CD4-positive, alpha-beta T cell (primary cell): ENCODE measurements around the gene OR2F2. TPM values are rescaled to one million over a fixed set of nuclear protein-coding genes. Genes with fewer than 3 reads are reported as not detected.

Experiments used
- ATAC-seq: fragments of 200-7000 bp; cut with Tn5 transposase; one replicate; pipeline ENCODE4 v1.10.0; 2022; ENCODE audit warnings: mild to moderate bottlenecking; ENCODE audit not compliant: poor library complexity
- CTCF ChIA-PET: fragments of 350-600 bp; sonication (Branson Sonifier 250); formaldehyde crosslinking; loops from one replicate; lab custom pipeline; 2021; ENCODE audit warnings: antibody characterized with exemption, inconsistent platforms; lab: Charles Lee
- POLR2A ChIA-PET: fragments of 350-600 bp; sonication (Branson Sonifier 250); formaldehyde crosslinking; loops from one replicate; lab custom pipeline; 2021; ENCODE audit warnings: antibody characterized with exemption, inconsistent platforms; lab: Charles Lee
- DNase-seq, 14 experiments: peaks; one replicate each; pipeline ENCODE4 v3.0.0-alpha.2; 2013 to 2020; ENCODE audit warnings: mixed read lengths in 2 of 14
- H3K27ac ChIP-seq, 2 donors: one replicate each; pipeline versions ENCODE4 v1.5.1 to v1.7.0; 2013; ENCODE audit warnings: low read length in 2 of 2, low read depth in 1 of 2, mild to moderate bottlenecking in 1 of 2
- H3K27me3 ChIP-seq, 2 experiments: 1 replicate in 1 of 2; 2 replicates in 1 of 2; pipeline versions ENCODE4 v1.6.1 to v1.7.0; 2013; ENCODE audit warnings: low read length in 2 of 2, control low read depth in 1 of 2, mild to moderate bottlenecking in 1 of 2, moderate library complexity in 1 of 2; ENCODE audit not compliant: insufficient read depth in 2 of 2, control insufficient read depth in 1 of 2
- H3K36me3 ChIP-seq: one replicate; pipeline ENCODE4 v1.6.1; 2013; ENCODE audit warnings: low read length, control low read depth; ENCODE audit not compliant: insufficient read depth
- H3K4me1 ChIP-seq: one replicate; pipeline ENCODE4 v1.6.1; 2013; ENCODE audit warnings: low read length, control low read depth; ENCODE audit not compliant: insufficient read depth
- H3K4me3 ChIP-seq: one replicate; pipeline ENCODE4 v1.5.1; 2013; ENCODE audit warnings: mild to moderate bottlenecking, low read length, moderate library complexity
- H3K9me3 ChIP-seq, 2 experiments: 1 replicate in 1 of 2; 2 replicates in 1 of 2; pipeline versions ENCODE4 v1.6.1 to v1.7.0; 2013; ENCODE audit warnings: low read length in 2 of 2, mild to moderate bottlenecking in 2 of 2, control low read depth in 1 of 2, moderate library complexity in 1 of 2; ENCODE audit not compliant: control insufficient read depth in 1 of 2, insufficient read depth in 1 of 2
- H3K27ac Mint-ChIP-seq: one replicate; pipeline ENCODE4 v1.8.0; 2020; ENCODE audit warnings: mixed read lengths
- H3K27me3 Mint-ChIP-seq: one replicate; pipeline ENCODE4 v1.8.0; 2021; ENCODE audit warnings: mixed read lengths
- H3K36me3 Mint-ChIP-seq: one replicate; pipeline ENCODE4 v1.8.0; 2021; ENCODE audit warnings: low read depth, mixed read lengths
- H3K4me1 Mint-ChIP-seq: one replicate; pipeline ENCODE4 v1.8.0; 2021; ENCODE audit warnings: low read depth, mixed read lengths
- H3K4me3 Mint-ChIP-seq: one replicate; pipeline ENCODE4 v1.8.0; 2020; ENCODE audit warnings: mild to moderate bottlenecking, mixed read lengths
- H3K9me3 Mint-ChIP-seq: one replicate; pipeline ENCODE4 v1.8.0; 2020; ENCODE audit warnings: mixed read lengths
- intact Hi-C, 2 experiments: fragments of 100-400 bp; cut with DNase I in 1 of 2; cut with micrococcal nuclease in 1 of 2; formaldehyde crosslinking; loops; one replicate each; pipeline versions ENCODE4 v1.15.1 to v1.9.0; 2023 to 2025; cut with DNase I, micrococcal nuclease
- total RNA-seq, 174 experiments: library from RNA in 2 of 174; stranded (reverse) in 2 of 174; gene quantifications; one replicate each; pipeline ENCODE4 v1.2.3 and lab custom pipeline; 2021 to 2026
- TF ChIP-seq, protein P1 (sequence below): fragments of 200-600 bp; IDR thresholded peaks from one replicate; pipeline ENCODE4 v1.8.0; 2022; ENCODE audit warnings: antibody characterized with exemption, mild to moderate bottlenecking

The OR2F2 gene
- total RNA-seq, 2 experiments from 2014 or later, result not detected

DNA sequence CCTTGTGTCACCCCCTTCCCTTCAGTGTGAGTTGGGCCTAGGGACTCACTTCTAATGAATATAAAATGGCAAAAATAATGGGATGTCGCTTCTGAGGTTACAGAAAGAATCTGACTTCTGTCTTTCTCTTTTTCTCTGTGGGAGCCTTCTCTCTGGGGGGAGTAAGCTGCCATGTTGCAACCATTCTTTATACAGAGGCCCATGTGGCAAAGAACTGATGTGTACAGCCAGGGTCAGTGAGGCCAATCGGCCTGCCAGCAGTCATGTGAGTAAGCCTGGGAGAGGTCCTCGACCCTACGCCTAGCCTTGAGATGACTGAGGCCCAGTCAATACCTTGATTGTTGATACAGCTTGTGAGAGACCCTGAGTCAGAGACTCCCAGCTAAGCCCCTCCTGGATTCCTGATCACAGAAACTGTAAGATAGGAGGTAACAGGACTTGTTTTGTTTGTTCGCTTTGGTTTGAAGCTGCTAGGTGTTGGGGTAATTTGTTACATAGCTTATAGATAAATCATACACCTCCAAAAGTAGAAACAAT, 34.7 kb upstream of the OR2F2 start:
- peak overlapping the region; percentile 83 for H3K27ac Mint-ChIP-seq
- H3K9me3 Mint-ChIP-seq, result no peaks in the 10 kb centered on the region
- Histone ChIP-seq H3K27ac (no peak overlapping the region), H3K27me3 (no peaks in the 10 kb centered on the region), H3K9me3 (no peaks in the 10 kb centered on the region), H3K4me1 (peaks cover 12% of the 10 kb centered on the region), H3K4me3 (no peak overlapping the region), H3K36me3 (no peaks in the 10 kb centered on the region)
- ChIA-PET CTCF (interaction anchor here (1.2 to 2.6 kb wide), 2 partner anchors 8 to 13 kb away, joined by 3 to 12 read pairs; no protein-coding TSS in a partner anchor), POLR2A (interaction anchor here (0.9 to 3.1 kb wide), 2 partner anchors 13 to 228 kb away, joined by 4 to 11 read pairs; no protein-coding TSS in a partner anchor)
- peaks cover 38% of the 10 kb centered on the region for H3K4me1 Mint-ChIP-seq
- DNase-seq (no peak), ATAC-seq (no peak)
- H3K27me3 Mint-ChIP-seq, result no peaks in the 10 kb centered on the region
- H3K4me3 Mint-ChIP-seq, result peak overlapping the region; percentile 92
- TF ChIP-seq, protein P1, sequence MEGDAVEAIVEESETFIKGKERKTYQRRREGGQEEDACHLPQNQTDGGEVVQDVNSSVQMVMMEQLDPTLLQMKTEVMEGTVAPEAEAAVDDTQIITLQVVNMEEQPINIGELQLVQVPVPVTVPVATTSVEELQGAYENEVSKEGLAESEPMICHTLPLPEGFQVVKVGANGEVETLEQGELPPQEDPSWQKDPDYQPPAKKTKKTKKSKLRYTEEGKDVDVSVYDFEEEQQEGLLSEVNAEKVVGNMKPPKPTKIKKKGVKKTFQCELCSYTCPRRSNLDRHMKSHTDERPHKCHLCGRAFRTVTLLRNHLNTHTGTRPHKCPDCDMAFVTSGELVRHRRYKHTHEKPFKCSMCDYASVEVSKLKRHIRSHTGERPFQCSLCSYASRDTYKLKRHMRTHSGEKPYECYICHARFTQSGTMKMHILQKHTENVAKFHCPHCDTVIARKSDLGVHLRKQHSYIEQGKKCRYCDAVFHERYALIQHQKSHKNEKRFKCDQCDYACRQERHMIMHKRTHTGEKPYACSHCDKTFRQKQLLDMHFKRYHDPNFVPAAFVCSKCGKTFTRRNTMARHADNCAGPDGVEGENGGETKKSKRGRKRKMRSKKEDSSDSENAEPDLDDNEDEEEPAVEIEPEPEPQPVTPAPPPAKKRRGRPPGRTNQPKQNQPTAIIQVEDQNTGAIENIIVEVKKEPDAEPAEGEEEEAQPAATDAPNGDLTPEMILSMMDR, result no peak
- intact Hi-C loops, result loop anchor here (5.0 to 10.0 kb wide), 3 partner anchors 225 to 605 kb away; partner anchors contain the start of gene OR2A14 (in 1 of the 2)
- H3K36me3 Mint-ChIP-seq, result peaks cover 5% of the 10 kb centered on the region

DNA sequence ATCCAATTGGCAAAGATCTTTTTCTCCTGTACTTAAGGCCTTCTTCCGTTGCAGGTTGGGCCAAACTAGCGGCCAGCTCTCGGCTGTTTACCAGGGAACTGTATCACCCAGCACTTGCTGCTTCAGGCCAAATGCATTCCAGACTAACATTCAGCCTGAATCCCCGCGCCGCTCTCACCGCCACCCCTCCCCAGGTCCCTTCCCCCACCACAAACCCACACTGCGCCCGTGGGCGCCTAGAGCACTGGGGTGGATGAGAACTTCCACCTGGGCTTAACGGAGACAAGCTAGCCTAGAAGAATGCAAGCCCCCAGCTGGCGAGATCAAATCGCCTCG, 33.7 kb upstream of the OR2F2 start:
- Histone ChIP-seq H3K36me3 (no peaks in the 10 kb centered on the region), H3K27ac (peak overlapping the region; percentile 52 to 60), H3K4me3 (peak overlapping the region; percentile 88), H3K4me1 (peaks cover 12% of the 10 kb centered on the region), H3K27me3 (no peaks in the 10 kb centered on the region), H3K9me3 (no peaks in the 10 kb centered on the region)
- TF ChIP-seq, protein P1, result no peak
- CTCF ChIA-PET, result interaction anchor here (0.7 to 2.6 kb wide), 9 partner anchors 9 to 168 kb away, joined by 3 to 12 read pairs (median 4); no protein-coding TSS in a partner anchor
- ATAC-seq (no peak), DNase-seq (no peak)
- intact Hi-C loops, result loop anchor here (5.0 to 10.0 kb wide), 3 partner anchors 224 to 606 kb away; partner anchors contain the start of gene OR2A14 (in 1 of the 2)
- H3K27me3 Mint-ChIP-seq, result no peaks in the 10 kb centered on the region
- peaks cover 5% of the 10 kb centered on the region for H3K36me3 Mint-ChIP-seq
- POLR2A ChIA-PET, result interaction anchor here (0.6 to 3.1 kb wide), 3 partner anchors 10 to 17 kb away, joined by 4 to 11 read pairs (median 11); no protein-coding TSS in a partner anchor
- peak overlapping the region; percentile 83 for H3K27ac Mint-ChIP-seq
- peak overlapping the region; percentile 92 for H3K4me3 Mint-ChIP-seq
- peaks cover 38% of the 10 kb centered on the region for H3K4me1 Mint-ChIP-seq
- no peaks in the 10 kb centered on the region for H3K9me3 Mint-ChIP-seq

DNA sequence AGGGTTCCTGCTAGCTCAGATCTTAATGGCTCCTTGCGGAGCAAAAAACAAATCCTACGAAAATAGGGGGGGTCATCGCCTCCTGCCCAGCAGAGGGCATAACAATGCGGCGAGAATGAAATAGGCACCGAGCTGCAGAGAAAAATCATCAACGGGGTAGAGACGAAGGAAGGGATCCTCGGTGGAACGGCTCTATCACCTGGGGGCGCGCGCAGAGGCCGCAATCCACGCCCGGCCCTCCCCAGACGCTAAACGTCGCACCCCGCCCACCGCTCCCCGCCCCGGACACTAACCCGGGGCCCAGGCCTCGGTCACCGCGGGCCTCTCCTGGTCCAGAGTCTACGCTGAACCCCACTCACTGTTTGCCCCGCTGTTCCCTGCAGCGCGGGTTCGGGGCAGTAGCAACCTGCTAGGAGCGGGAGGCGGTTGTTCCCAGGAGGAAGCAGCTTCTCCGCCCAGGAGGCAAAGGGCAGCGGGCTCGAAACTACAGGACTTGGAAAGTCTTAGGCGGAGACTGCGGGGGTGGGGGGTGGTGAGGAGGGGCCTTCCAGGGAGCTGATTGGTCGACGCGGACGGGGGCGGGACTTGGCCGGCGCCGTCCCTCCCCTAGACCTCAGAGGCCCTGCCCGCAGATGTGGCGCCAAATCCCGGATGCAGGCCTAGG, 33.2 kb upstream of the OR2F2 start, which contains the start of gene TCAF1:
Gene TCAF1, minus strand, starts transcription at position 509 of the 664 bp plus-strand sequence. CDS start 25,568 bp downstream, outside the sequence.
- Histone ChIP-seq H3K27me3 (no peaks in the 10 kb centered on the region), H3K4me3 (peak within 1 kb of the TSS; percentile 88), H3K36me3 (no peaks in the 10 kb centered on the region), H3K9me3 (no peaks in the 10 kb centered on the region), H3K27ac (peak within 1 kb of the TSS; percentile 52 to 60), H3K4me1 (peaks cover 12% of the 10 kb centered on the region)
- intact Hi-C loops, result loop anchor here (5.0 to 10.0 kb wide), 3 partner anchors 223 to 607 kb away; partner anchors contain the start of gene OR2A14 (in 1 of the 2)
- Mint-ChIP-seq H3K4me1 (peaks cover 38% of the 10 kb centered on the region), H3K27ac (peak within 1 kb of the TSS; percentile 83), H3K36me3 (peaks cover 5% of the 10 kb centered on the region), H3K27me3 (no peaks in the 10 kb centered on the region), H3K9me3 (no peaks in the 10 kb centered on the region), H3K4me3 (peak within 1 kb of the TSS; percentile 92)
- peak; percentile 78 to 94 (median 86) for DNase-seq
- CTCF ChIA-PET, result interaction anchor here (0.7 to 2.6 kb wide), 9 partner anchors 9 to 169 kb away, joined by 3 to 12 read pairs (median 4); no protein-coding TSS in a partner anchor
- ATAC-seq, result peak; percentile 94
- TF ChIP-seq, protein P1, result peak; percentile 47
- POLR2A ChIA-PET, result interaction anchor here (0.6 to 3.1 kb wide), 7 partner anchors 10 to 518 kb away, joined by 3 to 11 read pairs (median 4); no protein-coding TSS in a partner anchor
